GM12873 (cell line): Measurements from ENCODE around the gene SCAPER.

Source experiments
- CTCF ChIP-seq: IDR thresholded peaks from 2 replicates; pipeline ENCODE4 v1.5.1; 2012; ENCODE audit warnings: low read depth, mild to moderate bottlenecking, moderate library complexity, low read length, control low read depth; ENCODE audit not compliant: insufficient read depth; ENCODE audit errors: missing control alignments

SCAPER gene

GRCh38 chr15:76905013-76905839 lies at the start of gene SCAPER:
Gene SCAPER, minus strand, starts transcription at chr15:76905340. Its CDS starts 21,523 bp downstream, at chr15:76883817.
- peak; percentile 19 for TF ChIP-seq CTCF

GRCh38 chr15:76954744-76955143 lies 49.6 kb upstream of the SCAPER start:
- TF ChIP-seq CTCF = no peak

- no peak for TF ChIP-seq CTCF
These were observed 48.8 kb upstream of the SCAPER start for GRCh38 chr15:76953913-76954312.

- TF ChIP-seq CTCF = no peak
These were observed 46.1 kb upstream of the SCAPER start for GRCh38 chr15:76951220-76951619.

- no peak for TF ChIP-seq CTCF
These were observed 42.3 kb upstream of the SCAPER start for GRCh38 chr15:76947454-76947853.

GRCh38 chr15:76945494-76946093 lies 40.5 kb upstream of the SCAPER start:
- no peak for TF ChIP-seq CTCF

GRCh38 chr15:76942331-76942730 lies 37.2 kb upstream of the SCAPER start:
- TF ChIP-seq CTCF = no peak
